Measurements from ENCODE around the gene MED15. TPM values are rescaled to one million over a fixed set of nuclear protein-coding genes. Genes with fewer than 3 reads are reported as not detected.
"Not testable (repeated sequence)": the region's sequence is repeated elsewhere in the genome, so short reads cannot be mapped to it uniquely, and the experiment has no call there.

MED15 gene
- total RNA-seq, 1 experiment from 2014 or later, result 31.0 TPM

DNA sequence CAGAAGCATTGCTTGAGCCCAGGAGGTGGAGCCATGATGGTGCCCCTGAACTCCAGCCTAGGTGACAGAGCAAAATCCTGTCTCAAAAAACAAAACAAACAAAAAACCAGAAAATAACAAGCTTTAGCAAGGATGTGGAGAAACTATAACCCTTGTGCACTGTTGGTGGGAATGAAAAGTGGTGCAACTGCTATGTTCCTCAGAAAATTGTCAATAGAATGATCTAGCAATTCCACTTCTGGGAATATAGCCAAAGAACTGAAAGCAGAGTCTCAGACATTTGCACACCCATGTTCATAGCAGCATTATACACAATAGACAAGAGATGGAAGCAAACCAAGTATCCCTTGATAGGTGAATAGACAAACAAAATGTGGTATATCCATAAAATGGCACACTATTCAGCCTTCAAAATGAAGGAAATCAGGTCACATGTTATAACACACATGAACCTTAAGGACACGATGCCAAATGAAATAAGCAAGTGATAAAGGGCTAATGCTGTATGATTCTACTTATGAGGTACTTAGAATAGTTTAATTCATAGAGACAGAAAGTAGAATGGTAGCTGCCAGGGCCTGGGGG lies 27.7 kb upstream of the MED15 start:
- no peak for DNase-seq (ENCODE audit: low read depth)
- in situ Hi-C loops (cut with HindIII; ENCODE audit: low pct_unique_long_range_greater_than_20kb, low sequenced_read_pairs), result no loop called here

DNA sequence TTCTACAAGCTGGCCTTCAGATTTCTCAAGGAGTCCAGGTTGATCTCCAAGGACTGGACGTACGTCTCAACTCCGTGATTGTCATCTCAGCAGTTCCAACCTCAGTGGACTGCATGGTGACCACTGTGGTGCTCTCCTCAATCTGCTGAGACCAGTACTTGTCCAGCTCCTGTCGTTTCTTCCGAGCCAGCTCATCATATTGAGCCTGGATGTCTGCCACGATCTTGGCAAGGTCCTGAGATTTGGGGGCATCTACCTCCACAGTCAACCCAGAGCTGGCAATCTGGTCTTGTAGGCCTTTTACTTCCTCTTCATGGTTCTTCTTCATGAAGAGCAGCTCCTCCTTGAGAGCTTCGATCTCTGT lies 24.3 kb upstream of the MED15 start:
- in situ Hi-C loops (cut with HindIII; ENCODE audit: low pct_unique_long_range_greater_than_20kb, low sequenced_read_pairs); DNase-seq (ENCODE audit: low read depth): not testable (repeated sequence)

DNA sequence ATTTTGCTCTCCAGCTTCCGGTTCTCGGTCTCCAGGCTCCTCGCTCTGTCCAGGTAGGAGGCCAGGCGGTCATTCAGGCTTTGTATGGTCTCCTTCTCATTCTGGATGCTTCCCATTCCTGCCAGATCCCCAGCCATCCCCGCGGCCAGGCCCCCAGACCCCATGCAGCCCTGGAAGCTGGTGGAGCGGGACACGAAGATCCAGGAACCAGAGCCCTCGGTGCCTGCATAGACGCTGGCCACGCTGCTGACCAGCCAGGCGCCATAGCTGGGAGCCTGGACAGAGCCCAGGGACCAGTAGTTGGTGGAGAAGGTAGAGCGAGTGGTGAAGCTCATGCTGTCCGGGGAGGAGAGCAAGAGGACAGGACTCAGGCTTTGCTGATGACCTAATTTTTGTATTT lies 23.6 kb upstream of the MED15 start:
- no peak for DNase-seq (ENCODE audit: low read depth)
- in situ Hi-C loops (cut with HindIII; ENCODE audit: low pct_unique_long_range_greater_than_20kb, low sequenced_read_pairs), result no loop called here

GRCh38 chr22:20484948-20485683 lies 22.3 kb upstream of the MED15 start:
- in situ Hi-C loops (cut with HindIII; ENCODE audit: low pct_unique_long_range_greater_than_20kb, low sequenced_read_pairs), result no loop called here

DNA sequence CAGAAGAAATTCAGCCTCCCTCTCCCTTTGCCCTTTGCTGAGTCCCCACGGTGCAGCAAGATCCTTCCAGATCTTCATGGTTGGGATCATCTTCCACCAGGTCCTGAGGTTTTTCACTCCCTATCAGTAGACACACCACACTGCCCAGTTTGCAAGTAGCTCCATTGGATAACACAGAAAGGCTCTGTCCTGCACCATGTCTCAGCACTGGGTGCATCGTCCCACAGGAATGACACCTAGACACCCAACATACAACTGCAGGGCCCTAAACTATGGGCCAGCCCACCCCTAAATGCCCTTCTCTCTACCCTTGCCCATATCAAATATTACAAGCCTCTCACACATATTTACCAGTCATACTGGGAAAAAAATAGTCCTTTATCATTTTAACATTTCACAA lies 21.2 kb upstream of the MED15 start:
- DNase-seq (ENCODE audit: low read depth), result no peak
- in situ Hi-C loops (cut with HindIII; ENCODE audit: low pct_unique_long_range_greater_than_20kb, low sequenced_read_pairs), result no loop called here

More at GRCh38 chr22:20484948-20485683, 22.3 kb upstream of the MED15 start:
- no peak for DNase-seq (ENCODE audit: low read depth)

- in situ Hi-C loops (cut with HindIII; ENCODE audit: low pct_unique_long_range_greater_than_20kb, low sequenced_read_pairs), result no loop called here
- no peak for DNase-seq (ENCODE audit: low read depth)
Observed at GRCh38 chr22:20487715-20488114, 19.7 kb upstream of the MED15 start.

- DNase-seq (ENCODE audit: low read depth), result no peak
- in situ Hi-C loops (cut with HindIII; ENCODE audit: low pct_unique_long_range_greater_than_20kb, low sequenced_read_pairs), result no loop called here
Observed at GRCh38 chr22:20488946-20489345, 18.5 kb upstream of the MED15 start.

DNA sequence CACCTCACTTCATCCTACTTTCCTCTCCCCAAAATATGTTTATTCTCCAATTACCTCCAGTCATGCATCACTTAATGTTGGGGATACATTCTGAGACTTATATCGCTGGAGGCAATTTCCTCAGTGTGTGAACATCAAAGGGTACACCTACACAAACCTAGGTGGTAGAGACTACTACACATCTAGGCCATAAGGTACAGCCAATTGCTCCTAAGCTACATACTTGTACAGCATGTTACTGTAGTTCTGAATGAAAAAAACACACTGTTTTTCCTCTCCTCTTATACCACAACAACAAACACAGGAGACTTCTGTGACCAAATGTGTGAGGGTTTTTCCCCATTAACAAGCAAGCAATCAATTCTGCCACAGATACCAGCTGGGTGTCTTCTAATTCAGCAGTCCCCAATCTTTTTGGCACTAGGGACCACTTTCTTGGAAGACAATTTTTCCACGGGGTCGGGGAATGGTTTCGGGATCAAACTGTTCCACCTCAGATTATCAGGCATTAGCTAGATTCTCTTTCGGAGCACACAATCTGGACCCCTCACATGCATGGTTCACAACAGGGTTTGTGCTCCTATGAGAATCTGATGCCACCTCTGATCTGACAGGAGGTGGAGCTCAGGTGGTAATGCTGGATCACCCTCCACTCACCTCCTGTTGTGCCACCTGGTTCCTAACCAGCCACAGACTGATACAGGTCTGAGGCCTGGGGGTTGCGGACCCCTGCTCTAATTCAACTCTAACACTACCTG lies 17.0 kb upstream of the MED15 start:
- DNase-seq (ENCODE audit: low read depth), result no peak
- in situ Hi-C loops (cut with HindIII; ENCODE audit: low pct_unique_long_range_greater_than_20kb, low sequenced_read_pairs), result no loop called here

- DNase-seq (ENCODE audit: low read depth), result no peak
Observed at GRCh38 chr22:20490941-20491307, 16.5 kb upstream of the MED15 start.

GRCh38 chr22:20491346-20491745 lies 16.1 kb upstream of the MED15 start:
- DNase-seq (ENCODE audit: low read depth), result no peak
- in situ Hi-C loops (cut with HindIII; ENCODE audit: low pct_unique_long_range_greater_than_20kb, low sequenced_read_pairs), result no loop called here

More at GRCh38 chr22:20490941-20491307, 16.5 kb upstream of the MED15 start:
- in situ Hi-C loops (cut with HindIII; ENCODE audit: low pct_unique_long_range_greater_than_20kb, low sequenced_read_pairs), result no loop called here

- peak; percentile 56 for DNase-seq (ENCODE audit: low read depth)
- in situ Hi-C loops (cut with HindIII; ENCODE audit: low pct_unique_long_range_greater_than_20kb, low sequenced_read_pairs), result no loop called here
Observed at GRCh38 chr22:20494978-20495860, 12.2 kb upstream of the MED15 start, which contains the start of gene KLHL22. Gene KLHL22 (minus strand): TSS chr22:20495795. CDS start chr22:20489211, 6,584 bp downstream.

DNA sequence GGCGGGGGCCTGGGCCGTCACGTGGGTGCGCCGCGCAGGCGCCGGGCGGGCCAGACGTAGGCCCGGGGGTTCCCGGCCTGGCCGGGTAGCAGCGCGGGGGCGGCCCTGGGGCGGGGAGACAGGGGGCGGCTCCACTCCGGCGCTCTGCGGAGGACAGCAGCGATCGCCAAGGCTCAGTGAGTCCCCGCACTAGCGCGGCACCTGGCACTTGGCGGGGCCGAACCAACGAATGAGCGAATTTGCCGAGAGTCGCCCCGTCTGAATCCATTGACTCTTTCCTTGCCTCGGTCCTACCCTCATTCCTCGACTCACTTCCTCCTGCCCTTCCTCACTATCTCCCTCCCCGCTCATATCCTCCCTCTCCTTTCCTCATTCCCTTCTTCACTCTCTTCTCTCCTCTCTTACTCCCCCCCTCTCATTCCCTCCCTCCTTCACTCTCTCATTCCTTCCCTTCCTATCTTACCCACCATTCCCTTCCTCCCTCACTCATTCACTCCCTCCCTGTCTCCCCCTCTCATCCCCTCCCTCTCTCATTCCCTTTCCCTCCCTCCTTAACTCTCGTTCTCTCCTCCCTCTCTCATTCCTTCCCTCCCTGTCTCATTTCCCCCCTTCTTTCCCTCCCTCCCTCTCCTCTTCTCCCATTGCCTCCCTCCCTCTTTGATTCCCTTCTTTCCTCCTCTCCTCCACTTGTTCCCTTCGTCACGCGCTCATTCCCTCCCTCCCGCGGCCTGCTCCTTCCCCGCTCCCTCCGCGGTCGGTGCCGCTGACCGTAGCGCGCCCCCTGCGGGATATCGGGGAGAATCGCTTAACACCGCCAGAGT lies 11.3 kb upstream of the MED15 start:
- DNase-seq (ENCODE audit: low read depth), result peak; percentile 90
- in situ Hi-C loops (cut with HindIII; ENCODE audit: low pct_unique_long_range_greater_than_20kb, low sequenced_read_pairs), result no loop called here

GRCh38 chr22:20497426-20497825 lies 10.0 kb upstream of the MED15 start:
- in situ Hi-C loops (cut with HindIII; ENCODE audit: low pct_unique_long_range_greater_than_20kb, low sequenced_read_pairs), result no loop called here
- DNase-seq (ENCODE audit: low read depth), result no peak

- in situ Hi-C loops (cut with HindIII; ENCODE audit: low pct_unique_long_range_greater_than_20kb, low sequenced_read_pairs), result no loop called here
- no peak for DNase-seq (ENCODE audit: low read depth)
Observed at GRCh38 chr22:20498913-20499312, 8.5 kb upstream of the MED15 start.

GRCh38 chr22:20499769-20500168 lies 7.6 kb upstream of the MED15 start:
- in situ Hi-C loops (cut with HindIII; ENCODE audit: low pct_unique_long_range_greater_than_20kb, low sequenced_read_pairs), result no loop called here

DNA sequence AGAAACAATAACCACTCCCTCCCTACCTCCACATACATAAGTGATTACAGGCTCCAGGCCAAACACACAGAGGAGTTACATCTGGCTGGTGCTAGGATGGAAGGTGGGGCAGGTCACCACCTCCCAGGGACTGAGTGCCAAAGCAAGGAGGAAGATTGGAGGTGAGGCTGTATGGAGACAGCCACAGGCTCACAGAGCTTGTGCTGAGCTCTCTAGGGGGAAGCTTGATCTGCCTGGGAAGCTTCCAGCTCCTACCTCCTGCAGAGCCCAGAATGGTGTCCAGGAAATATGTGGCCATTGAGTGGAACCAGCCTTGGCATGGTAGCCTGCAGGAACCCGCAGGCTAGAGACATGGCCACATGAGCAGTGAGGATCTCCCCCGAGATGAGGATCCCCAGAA lies 3.6 kb upstream of the MED15 start:
- in situ Hi-C loops (cut with HindIII; ENCODE audit: low pct_unique_long_range_greater_than_20kb, low sequenced_read_pairs), result no loop called here
- DNase-seq (ENCODE audit: low read depth), result peak; percentile 84

More at GRCh38 chr22:20499769-20500168, 7.6 kb upstream of the MED15 start:
- no peak for DNase-seq (ENCODE audit: low read depth)

- in situ Hi-C loops (cut with HindIII; ENCODE audit: low pct_unique_long_range_greater_than_20kb, low sequenced_read_pairs), result not testable (repeated sequence)
- DNase-seq (ENCODE audit: low read depth), result peak; percentile 93
Observed at GRCh38 chr22:20504293-20504922, 3.0 kb upstream of the MED15 start.

All from Caki2 (cell line).